Kidney (tissue), 14 donors: ENCODE data around the gene PRKAG2. TPM values are rescaled to one million over a fixed set of nuclear protein-coding genes. Genes with fewer than 3 reads are reported as not detected.
A peak's percentile ranks its signal among the peaks of the same experiment; 100 is the strongest.

ENCODE experiments used
- DNase-seq, 5 donors: peaks; one replicate each; pipeline ENCODE4 v3.0.0-alpha.2; 2013 to 2020
- FAIRE-seq: peaks from 2 replicates; lab custom pipeline; 2012; peaks lifted over from hg19 to GRCh38; lab: Jason Lieb, UNC
- H3K27ac ChIP-seq, 2 donors: one replicate each; pipeline ENCODE4 v1.7.0; 2013; ENCODE audit warnings: low read depth in 2 of 2, low read length in 2 of 2, inconsistent platforms in 1 of 2
- H3K27me3 ChIP-seq: one replicate; pipeline ENCODE4 v1.7.1; 2013; ENCODE audit warnings: low read length, inconsistent platforms; ENCODE audit not compliant: control insufficient read depth, insufficient read depth
- H3K36me3 ChIP-seq, 3 donors: one replicate each; pipeline versions ENCODE4 v1.7.0 to v1.7.1; 2013; ENCODE audit warnings: low read length in 3 of 3, control low read depth in 1 of 3, inconsistent platforms in 1 of 3; ENCODE audit not compliant: insufficient read depth in 3 of 3, control insufficient read depth in 2 of 3
- H3K4me1 ChIP-seq, 3 donors: one replicate each; pipeline versions ENCODE4 v1.7.0 to v1.7.1; 2013; ENCODE audit warnings: low read length in 3 of 3, inconsistent platforms in 1 of 3, low read depth in 1 of 3; ENCODE audit not compliant: control insufficient read depth in 2 of 3, insufficient read depth in 2 of 3
- H3K4me3 ChIP-seq, 3 donors: one replicate each; pipeline versions ENCODE4 v1.7.0 to v1.8.1; 2013; ENCODE audit warnings: low read length in 3 of 3, control low read depth in 1 of 3, inconsistent platforms in 1 of 3
- H3K9ac ChIP-seq, 3 donors: one replicate each; pipeline versions ENCODE4 v1.7.0 to v1.7.1; 2013; ENCODE audit warnings: low read length in 3 of 3, control low read depth in 1 of 3, inconsistent platforms in 1 of 3
- H3K9me3 ChIP-seq, 3 donors: one replicate each; pipeline versions ENCODE4 v1.7.0 to v1.7.1; 2013; ENCODE audit warnings: low read length in 3 of 3, control low read depth in 1 of 3, inconsistent platforms in 1 of 3; ENCODE audit not compliant: control insufficient read depth in 2 of 3, insufficient read depth in 1 of 3
- CTCF ChIP-seq: IDR thresholded peaks from 3 replicates; pipeline ENCODE4 v1.5.1; 2012; ENCODE audit warnings: mild to moderate bottlenecking, moderate library complexity, borderline replicate concordance; ENCODE audit not compliant: insufficient read depth; ENCODE audit errors: extremely low read depth
- intact Hi-C: fragments of 100-400 bp; cut with DNase I; formaldehyde crosslinking; loops from one replicate; pipeline ENCODE4 v1.11.1; 2022
- polyA plus RNA-seq: library from polyadenylated mRNA; stranded (reverse); fragments of 350-450 nt; fragmentation: Illumina TruSeq; extraction: RNeasy Lipid Tissue Mini Kit (QIAGEN cat#74804); gene quantifications from one replicate; pipeline ENCODE4 v1.2.3, GENCODE V29; 2014; ENCODE audit warnings: low read depth, low replicate concordance; ENCODE audit not compliant: insufficient read depth
- total RNA-seq: library from RNA; stranded (reverse); fragmentation: NEBNext Ultra II Directional; extraction: Animal tissue kit (Norgen Biotek cat#: 25700); gene quantifications from one replicate; pipeline ENCODE4 v1.2.1, GENCODE V29; 2021
- donor health status: control.
- donor health status: control.
- donor health status: control.
- donor health status: control.
- donor health status: control.
- donor health status: DM: yes; HTN: yes; CAD: no.
- donor health status: Normal renal cell carcinoma (clear cell type).

The PRKAG2 gene
- total and polyA plus RNA-seq, 2 donors from 2014 or later: 40.7 to 40.9 TPM

- H3K36me3 ChIP-seq: peaks cover 0 to 2% (median 0%) of the 10 kb centered on the region in 3 donors
- intact Hi-C loops: no loop called here
- no peak overlapping the region for H3K9ac ChIP-seq
- no peak overlapping the region for H3K4me3 ChIP-seq
- DNase-seq (no peak), FAIRE-seq (no peak)
- no peaks in the 10 kb centered on the region for H3K9me3 ChIP-seq
- no peak for TF ChIP-seq CTCF
- peaks cover 0 to 2% (median 0%) of the 10 kb centered on the region in 3 donors for H3K4me1 ChIP-seq
- no peak overlapping the region for H3K27ac ChIP-seq
- H3K27me3 ChIP-seq: no peaks in the 10 kb centered on the region
These were observed 114.2 kb downstream of the PRKAG2 start for GRCh38 chr7:151762583-151763245.

GRCh38 chr7:151761957-151762356 lies 115.0 kb downstream of the PRKAG2 start:
- intact Hi-C loops: no loop called here
- no peak for FAIRE-seq
- H3K36me3 ChIP-seq: peaks cover 0 to 2% (median 0%) of the 10 kb centered on the region in 3 donors

GRCh38 chr7:151761231-151761630 lies 115.7 kb downstream of the PRKAG2 start:
- H3K9ac ChIP-seq: no peak overlapping the region
- H3K27me3 ChIP-seq: no peaks in the 10 kb centered on the region
- H3K9me3 ChIP-seq: no peaks in the 10 kb centered on the region
- H3K27ac ChIP-seq: no peak overlapping the region
- no peak for DNase-seq
- H3K36me3 ChIP-seq: peaks cover 0 to 2% (median 0%) of the 10 kb centered on the region in 3 donors
- peaks cover 0 to 5% (median 0%) of the 10 kb centered on the region in 3 donors for H3K4me1 ChIP-seq
- no peak overlapping the region for H3K4me3 ChIP-seq
- no peak for FAIRE-seq
- intact Hi-C loops: no loop called here
- TF ChIP-seq CTCF: no peak

More at GRCh38 chr7:151761957-151762356, 115.0 kb downstream of the PRKAG2 start:
- no peak overlapping the region for H3K9ac ChIP-seq
- peaks cover 0 to 2% (median 0%) of the 10 kb centered on the region in 3 donors for H3K4me1 ChIP-seq
- no peaks in the 10 kb centered on the region for H3K9me3 ChIP-seq
- no peaks in the 10 kb centered on the region for H3K27me3 ChIP-seq
- TF ChIP-seq CTCF: no peak
- peak in 1 of 5 donors; percentile 25 for DNase-seq
- H3K27ac ChIP-seq: no peak overlapping the region
- no peak overlapping the region for H3K4me3 ChIP-seq
